ENCODE measurements around the gene ITGAL.
"Not testable (repeated sequence)": the region's sequence is repeated elsewhere in the genome, so short reads cannot be mapped to it uniquely, and the experiment has no call there.

The ITGAL gene

DNA sequence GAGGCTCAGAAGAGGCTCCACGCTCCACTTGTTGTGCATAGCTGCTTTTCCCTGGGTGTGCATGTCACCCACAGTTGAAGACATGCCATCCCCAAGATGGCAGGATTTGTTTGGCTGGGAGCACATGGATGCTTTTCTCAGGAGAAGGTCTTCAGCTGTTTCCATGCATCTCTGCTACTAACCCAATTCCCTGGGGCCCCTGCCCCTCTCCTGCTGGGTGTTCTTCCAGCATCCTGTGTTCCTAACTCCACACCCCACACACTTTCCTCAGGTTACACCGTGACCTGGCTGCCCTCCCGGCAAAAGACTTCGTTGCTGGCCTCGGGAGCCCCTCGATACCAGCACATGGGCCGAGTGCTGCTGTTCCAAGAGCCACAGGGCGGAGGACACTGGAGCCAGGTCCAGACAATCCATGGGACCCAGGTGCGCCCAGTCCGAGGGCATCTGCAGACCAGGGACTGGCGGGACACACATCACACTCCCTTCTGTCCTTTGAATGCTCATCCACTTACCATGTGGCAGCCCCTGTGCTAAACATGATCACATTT lies 21.5 kb downstream of the ITGAL start:
- DNase-seq: no peak

DNA sequence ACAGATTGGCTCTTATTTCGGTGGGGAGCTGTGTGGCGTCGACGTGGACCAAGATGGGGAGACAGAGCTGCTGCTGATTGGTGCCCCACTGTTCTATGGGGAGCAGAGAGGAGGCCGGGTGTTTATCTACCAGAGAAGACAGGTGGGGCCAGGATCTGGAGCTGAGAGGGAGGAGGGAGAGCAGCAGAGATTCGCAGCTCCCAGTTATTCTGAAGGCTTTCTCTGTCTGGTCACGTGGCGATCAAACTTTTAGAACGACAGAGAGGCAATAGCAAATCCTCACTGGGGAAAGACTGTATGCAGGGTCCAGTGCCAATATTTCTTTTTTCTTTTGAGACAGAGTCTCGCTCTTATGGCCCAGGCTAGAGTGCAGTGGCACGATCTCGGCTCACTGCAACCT lies 22.2 kb downstream of the ITGAL start:
- DNase-seq: no peak

DNA sequence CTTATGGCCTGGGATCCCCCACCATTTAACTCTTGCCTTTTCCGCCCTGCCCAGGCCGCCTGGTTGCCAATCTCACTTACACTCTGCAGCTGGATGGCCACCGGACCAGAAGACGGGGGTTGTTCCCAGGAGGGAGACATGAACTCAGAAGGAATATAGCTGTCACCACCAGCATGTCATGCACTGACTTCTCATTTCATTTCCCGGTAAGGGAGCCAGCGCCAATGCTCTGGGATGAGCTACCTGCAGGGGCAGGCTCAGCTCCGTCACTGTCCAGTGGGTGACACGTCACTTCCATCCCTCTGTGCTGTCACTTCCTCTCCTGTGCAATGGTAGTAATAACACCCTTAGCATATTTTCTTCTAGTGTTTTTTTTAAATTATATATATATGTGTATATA lies 26.7 kb downstream of the ITGAL start:
- no peak for DNase-seq

DNA sequence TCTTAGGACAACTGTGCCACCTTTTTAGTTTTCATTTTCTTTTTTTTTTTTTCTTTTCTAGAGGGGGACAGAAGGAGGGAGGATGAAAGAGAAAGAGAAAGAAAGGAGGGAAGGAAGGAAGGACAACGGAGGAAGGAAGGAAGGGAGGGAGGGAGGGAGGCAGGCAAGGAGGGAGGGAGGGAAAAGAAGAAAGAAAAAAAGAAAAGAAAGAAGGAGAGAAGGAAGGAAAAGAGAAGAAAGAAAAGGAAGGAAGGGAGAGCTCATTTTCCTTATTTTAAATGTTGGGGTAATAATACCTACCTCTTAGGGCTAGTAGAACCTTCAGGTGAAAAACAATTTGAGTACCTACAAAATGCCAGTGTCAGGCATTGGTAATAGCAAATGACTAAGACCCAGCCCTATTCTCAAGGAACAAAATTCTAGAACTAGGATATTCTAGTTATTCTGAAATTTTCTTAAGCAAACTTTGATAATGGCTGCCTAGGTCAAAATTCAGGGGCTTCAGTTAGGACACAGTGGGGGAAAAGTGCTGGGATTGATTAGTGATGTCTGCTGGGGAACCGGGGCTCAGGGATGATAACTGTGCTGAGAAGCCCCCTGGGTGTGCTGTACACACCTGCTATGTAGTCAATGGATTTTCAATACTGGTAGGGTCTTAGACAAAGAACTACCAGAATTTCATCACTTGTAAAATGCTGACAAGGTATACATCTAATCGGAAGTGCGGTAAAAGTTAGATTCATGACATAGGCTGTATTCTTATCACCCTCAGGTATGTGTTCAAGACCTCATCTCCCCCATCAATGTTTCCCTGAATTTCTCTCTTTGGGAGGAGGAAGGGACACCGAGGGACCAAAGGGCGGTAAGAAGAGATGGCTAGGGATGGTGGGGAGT lies 31.1 kb downstream of the ITGAL start:
- no peak for DNase-seq

DNA sequence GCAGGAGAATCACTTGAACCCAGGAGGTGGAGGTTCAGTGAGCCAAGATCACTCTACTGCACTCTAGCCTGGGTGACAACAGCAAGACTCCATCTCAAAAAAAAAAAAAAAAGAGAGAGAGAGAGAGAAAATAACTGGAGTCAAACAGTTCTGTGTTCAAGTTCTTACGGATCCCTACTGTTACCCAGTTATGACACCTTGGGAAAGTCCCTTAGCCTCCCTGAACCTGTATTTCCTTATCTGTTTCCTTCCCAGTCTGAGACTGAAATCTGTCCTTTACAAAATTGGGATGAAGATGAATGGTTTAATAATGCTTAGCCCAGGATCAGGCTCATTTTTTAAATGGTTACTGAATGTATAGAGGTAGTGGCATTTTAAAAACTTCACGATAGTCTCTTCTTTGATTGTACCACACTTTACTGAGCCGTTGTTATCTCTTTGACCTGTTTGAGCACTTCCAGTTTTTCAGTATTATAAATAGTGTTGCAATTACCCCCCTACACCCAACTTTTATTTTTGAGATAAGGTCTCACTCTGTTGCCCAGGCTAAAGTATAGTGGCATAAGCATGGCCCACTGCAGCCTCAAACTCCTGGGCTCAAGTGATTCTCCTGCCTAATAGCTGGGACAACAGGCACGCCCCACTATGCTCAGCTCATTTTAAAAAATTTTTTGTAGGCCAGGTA lies 36.7 kb downstream of the ITGAL start:
- DNase-seq: no peak

DNA sequence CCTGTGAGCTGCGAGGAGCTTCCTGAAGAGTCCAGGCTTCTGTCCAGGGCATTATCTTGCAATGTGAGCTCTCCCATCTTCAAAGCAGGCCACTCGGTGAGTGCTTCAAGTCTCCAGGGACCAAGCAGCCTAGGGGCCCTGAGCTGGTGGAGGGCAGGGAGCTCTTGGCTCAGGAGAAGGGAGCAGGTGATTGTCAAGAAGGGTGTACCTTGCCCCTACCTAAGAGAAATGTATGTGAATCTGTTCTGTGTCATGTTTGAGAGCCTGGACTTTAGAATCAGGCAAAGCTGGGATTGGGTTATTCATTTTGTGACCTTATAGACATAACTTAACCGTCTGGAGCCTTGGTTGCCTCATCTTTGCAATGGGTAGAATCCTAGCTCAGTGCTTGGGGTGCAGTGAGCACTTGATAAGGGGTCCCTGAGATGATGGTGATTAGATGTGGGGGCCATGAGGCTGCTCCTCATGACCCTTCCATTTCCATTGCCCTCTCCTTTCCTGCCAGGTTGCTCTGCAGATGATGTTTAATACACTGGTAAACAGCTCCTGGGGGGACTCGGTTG lies 37.9 kb downstream of the ITGAL start:
- DNase-seq: no peak

DNA sequence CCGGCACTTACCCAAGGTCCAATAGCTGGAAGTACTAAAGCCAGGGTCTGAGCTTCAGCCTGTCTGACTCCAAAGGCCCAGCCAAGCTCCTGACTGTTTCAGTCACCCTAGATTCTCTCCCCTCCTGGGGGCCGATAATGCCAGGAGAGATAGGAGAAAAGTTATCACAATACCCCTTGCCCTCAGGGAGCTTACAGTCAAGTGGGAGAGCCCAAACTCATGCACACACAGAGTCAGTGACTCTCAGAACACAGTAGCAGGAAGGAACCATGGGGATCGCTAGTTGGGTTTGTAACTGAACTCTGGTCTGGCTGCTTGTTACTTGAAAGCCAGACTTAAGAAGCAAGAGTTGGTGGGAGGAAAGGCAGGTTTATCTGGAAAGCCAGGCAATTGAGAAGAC lies 39.0 kb downstream of the ITGAL start:
- no peak for DNase-seq

DNA sequence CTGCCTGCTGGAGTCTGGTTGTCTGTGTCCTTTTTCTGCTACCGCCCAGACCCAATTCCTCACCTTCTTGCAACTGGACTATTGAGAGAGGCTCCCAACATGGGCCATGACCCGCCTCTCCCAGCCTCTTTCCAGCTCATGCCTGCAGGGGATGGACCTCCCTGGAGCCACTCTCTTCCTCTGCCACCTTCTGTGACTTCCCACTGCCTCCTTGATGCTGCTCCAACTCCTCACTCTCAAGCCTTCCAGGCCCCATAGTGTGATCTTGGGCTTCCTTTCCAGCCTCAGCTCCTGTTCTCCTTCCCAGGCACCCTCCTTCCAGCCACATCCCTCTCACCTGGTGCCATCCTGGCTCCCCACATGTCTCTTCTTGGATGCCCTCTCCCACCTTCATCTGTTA lies 42.7 kb downstream of the ITGAL start:
- no peak for DNase-seq

DNA sequence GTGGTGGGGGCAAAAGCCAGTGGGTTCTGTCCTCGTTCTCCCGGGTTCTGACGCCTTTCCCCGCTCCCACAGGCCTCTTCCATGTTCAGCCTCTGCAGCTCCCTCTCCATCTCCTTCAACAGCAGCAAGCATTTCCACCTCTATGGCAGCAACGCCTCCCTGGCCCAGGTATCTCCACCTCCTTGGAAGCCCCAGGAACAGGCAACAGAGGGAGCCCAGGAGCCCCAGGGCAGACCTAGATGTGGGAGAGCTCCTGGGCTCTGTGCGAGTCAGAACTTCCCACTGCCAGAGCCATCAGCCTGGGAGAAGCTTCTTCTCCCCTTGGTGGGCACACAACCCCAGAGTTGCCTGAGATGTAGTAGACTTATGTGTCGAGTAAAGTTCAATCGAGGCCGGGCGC lies 46.0 kb downstream of the ITGAL start:
- no peak for DNase-seq

DNA sequence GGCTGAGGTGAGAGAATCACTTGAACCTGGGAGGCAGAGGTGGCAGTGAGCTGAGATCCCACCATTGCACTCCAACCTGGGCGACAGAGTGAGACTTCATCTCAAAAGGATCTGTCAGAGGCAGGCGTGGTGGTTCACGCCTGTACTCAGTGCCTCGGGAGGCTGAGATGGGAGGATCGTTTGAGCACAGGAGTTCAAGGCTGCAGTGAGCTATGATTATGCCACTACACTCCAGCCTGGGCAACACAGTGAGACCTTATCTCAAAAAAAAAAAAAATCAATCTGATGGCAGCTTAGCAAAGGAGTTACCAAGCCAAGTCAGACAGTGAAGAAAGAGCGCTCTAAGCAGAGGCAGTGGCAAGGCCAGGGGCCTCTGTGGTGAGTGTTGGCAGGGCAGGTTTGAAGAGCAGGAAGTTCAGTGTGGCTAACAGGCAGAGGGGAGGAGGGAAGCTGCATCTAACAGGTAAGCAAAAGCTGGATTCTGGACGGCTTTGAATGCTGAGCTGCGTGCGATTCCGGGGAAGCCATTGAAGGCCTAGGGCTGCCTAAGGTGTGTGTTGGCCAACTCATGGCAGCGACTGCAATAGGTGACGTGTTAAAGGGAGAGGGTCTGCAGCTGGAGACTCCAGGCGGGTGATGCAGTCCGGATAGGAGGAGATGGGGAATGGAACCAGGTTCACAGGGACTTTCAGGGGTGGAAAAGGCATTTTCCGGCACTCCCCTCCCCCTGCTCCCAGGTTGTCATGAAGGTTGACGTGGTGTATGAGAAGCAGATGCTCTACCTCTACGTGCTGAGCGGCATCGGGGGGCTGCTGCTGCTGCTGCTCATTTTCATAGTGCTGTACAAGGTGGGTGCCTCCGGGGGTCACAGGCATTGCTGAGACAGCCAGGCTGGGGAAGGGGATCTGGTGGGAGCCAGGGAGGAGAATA lies 46.8 kb downstream of the ITGAL start:
- no peak for DNase-seq

DNA sequence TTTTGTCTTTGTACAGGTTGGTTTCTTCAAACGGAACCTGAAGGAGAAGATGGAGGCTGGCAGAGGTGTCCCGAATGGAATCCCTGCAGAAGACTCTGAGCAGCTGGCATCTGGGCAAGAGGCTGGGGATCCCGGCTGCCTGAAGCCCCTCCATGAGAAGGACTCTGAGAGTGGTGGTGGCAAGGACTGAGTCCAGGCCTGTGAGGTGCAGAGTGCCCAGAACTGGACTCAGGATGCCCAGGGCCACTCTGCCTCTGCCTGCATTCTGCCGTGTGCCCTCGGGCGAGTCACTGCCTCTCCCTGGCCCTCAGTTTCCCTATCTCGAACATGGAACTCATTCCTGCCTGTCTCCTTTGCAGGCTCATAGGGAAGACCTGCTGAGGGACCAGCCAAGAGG lies 48.9 kb downstream of the ITGAL start:
- no peak for DNase-seq

DNA sequence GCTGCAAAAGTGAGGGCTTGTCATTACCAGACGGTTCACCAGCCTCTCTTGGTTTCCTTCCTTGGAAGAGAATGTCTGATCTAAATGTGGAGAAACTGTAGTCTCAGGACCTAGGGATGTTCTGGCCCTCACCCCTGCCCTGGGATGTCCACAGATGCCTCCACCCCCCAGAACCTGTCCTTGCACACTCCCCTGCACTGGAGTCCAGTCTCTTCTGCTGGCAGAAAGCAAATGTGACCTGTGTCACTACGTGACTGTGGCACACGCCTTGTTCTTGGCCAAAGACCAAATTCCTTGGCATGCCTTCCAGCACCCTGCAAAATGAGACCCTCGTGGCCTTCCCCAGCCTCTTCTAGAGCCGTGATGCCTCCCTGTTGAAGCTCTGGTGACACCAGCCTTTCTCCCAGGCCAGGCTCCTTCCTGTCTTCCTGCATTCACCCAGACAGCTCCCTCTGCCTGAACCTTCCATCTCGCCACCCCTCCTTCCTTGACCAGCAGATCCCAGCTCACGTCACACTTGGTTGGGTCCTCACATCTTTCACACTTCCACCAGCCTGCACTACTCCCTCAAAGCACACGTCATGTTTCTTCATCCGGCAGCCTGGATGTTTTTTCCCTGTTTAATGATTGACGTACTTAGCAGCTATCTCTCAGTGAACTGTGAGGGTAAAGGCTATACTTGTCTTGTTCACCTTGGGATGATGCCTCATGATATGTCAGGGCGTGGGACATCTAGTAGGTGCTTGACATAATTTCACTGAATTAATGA lies 49.5 kb downstream of the ITGAL start:
- DNase-seq: no peak

DNA sequence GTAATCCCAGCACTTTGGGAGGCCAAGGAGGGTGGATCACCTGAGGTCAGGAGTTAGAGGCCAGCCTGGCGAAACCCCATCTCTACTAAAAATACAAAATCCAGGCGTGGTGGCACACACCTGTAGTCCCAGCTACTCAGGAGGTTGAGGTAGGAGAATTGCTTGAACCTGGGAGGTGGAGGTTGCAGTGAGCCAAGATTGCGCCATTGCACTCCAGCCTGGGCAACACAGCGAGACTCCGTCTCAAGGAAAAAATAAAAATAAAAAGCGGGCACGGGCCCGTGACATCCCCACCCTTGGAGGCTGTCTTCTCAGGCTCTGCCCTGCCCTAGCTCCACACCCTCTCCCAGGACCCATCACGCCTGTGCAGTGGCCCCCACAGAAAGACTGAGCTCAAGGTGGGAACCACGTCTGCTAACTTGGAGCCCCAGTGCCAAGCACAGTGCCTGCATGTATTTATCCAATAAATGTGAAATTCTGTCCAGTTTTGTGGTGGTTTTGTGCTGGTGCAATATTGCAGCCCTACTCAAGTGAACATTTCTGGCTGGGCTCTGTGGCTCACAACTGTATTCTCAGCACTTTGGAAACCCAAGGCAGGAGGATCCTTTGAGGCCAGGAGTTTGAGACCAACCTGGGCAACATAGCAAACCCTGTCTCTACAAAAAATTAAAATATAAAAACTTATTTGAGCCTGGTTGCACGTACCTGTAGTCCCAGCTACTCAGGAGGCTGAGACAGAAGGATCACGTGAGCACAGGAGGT lies 50.3 kb downstream of the ITGAL start:
- not testable (repeated sequence) for DNase-seq

DNA sequence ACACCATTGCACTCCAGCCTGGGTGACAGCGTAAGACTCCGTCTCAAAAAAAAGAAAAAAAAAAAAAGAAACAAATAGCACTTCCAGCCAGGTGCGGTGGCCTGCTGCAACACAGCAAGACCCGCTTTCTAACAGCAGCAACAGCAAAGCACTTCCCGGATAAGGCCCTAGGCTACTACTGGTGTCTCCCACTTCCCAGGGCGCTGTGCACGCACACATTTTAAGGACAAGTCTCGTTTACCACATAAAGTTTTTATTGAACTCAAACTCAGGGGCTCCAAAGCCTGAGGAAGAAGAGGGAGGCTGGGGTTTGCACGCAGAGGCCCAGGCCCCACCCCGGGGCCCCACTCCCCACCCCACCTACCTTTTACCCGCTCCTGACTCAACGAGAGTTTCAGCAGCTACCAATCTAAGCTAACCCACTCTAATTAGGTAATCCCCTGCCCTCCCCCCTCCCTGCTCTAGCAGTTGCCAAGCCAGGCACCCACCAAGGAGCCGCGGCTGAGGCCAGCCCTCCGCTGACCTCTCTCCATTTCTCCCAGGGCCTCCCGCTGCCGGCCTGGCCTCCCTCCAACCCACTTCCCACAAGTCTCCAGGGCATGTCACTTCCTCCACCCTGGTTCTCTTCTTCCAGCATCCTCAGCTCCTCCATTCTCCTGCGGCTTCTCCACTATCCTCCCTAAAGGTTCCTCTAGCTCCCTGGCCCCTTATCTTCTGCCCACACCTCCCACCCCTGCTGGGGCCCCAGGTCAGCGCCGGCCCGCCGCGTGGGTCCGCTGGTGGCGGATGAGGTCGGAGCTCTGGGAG lies 51.4 kb downstream of the ITGAL start:
- no peak for DNase-seq

DNA sequence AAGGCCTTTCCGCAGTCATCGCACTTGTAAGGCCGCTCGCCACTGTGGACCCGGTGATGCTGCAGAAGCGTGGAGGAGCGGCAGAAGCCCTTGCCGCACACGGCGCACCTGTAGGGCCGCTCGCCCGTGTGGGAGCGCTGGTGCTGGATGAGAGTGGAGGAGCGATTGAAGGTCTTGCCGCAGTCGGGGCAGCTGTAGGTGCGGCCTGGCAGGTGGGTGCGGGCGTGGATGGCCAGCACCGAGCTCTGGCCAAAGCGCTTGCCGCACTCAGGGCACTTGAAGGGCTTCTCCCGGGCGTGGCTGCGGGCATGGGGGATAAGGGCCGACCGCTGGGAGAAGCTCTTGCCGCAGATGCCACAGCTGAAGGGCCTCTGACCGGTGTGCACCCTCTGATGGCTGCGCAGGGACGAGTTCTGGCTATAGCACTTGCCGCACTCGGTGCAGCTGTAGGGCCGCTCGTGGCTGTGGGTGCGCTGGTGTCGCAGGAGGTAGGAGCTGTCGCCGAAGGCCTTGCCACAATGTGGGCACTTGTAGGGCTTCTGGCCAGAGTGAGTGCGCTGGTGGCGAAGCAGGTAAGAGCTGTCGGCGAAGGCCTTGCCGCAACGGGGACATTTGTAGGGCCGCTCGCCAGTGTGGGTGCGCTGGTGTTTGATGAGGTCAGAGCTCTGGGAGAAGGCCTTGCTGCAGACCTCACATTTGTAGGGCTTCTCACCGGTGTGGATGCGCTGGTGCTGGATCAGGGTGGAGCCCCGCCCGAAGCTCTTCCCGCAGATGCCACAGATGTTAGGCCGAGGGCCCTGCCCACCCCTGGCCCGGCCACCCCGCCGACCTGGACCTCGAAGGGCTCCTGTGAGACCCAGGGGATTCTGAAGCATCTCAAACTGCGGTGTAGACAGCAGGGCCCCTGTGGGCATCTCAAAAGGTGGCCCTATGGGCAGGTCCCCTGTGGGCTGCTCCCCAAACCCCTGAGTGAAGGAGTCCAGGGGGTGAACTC lies 52.3 kb downstream of the ITGAL start:
- no peak for DNase-seq

DNA sequence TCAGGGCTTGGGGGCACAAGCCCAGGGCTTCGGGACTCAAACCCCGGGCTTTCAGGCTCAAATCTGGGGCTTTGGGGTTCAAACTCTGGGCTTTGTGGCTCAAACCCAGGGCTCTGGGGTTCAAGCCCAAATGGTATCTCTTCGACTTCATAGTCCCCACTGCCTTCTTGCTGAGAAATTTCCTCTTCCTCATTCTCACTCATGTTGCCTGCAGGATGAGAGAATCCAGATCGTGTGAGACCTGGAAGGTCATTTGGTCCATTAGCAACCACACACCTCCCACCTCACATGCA lies 53.2 kb downstream of the ITGAL start:
- DNase-seq: no peak

DNA sequence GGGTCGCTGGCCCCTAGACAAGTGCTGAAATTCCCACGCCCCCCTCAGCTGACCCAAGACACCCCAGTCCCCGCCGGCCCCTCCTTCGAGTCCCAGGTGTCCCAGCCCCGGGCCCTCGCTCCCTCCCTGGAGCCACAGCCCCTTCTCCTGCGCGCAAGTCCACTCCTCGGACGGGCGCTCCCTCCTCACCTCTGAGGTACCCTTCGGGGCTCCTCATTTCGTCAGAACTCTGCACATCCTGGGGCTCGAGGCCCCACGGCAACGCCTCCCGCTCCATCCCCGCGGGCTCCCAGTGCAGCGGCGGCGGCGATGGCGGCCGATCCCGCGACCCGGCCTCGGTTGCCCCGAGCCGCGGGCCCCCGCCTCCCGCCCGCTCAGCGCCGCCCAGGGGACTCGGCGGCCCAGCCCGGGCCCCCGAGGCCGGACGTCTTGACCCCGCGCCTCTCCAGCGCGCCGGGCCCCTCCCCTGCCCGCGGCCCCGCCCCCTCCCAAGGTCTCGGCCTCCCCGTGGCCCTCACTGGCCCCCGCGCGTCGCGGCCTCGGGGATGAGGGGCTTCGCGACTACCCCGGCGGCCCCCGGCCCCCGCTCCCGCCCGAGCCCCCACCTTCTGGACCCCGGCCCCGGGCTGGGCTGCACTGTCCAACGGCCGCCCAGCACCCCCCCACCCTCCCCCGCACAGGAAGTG lies 53.7 kb downstream of the ITGAL start, which contains the start of gene ZNF768:
Gene ZNF768 (minus strand): TSS at position 430 of the 686 bp plus-strand sequence. CDS start 153 bp downstream, at position 277.
- no peak for DNase-seq
